Parathyroid adenoma (tissue), 2 donors: ENCODE results near the gene NOL4L.

Source experiments
- H2AFZ ChIP-seq: fragments of 300-600 bp; sonication (generic); one replicate; pipeline ENCODE4 v1.7.0; 2017; ENCODE audit warnings: antibody characterized with exemption, mild to moderate bottlenecking
- H3K27ac ChIP-seq: fragments of 300-600 bp; sonication (generic); one replicate; pipeline ENCODE4 v1.7.0; 2017
- H3K27me3 ChIP-seq: fragments of 300-600 bp; sonication (generic); one replicate; pipeline ENCODE4 v1.7.0; 2017; ENCODE audit warnings: low read length; ENCODE audit not compliant: control insufficient read depth, insufficient read depth
- H3K36me3 ChIP-seq: fragments of 300-600 bp; sonication (generic); one replicate; pipeline ENCODE4 v1.7.0; 2017; ENCODE audit warnings: low read length; ENCODE audit not compliant: control insufficient read depth, insufficient read depth
- H3K4me1 ChIP-seq: fragments of 300-600 bp; sonication (generic); one replicate; pipeline ENCODE4 v1.7.0; 2017; ENCODE audit warnings: control low read depth
- H3K4me2 ChIP-seq: fragments of 300-600 bp; sonication (generic); one replicate; pipeline ENCODE4 v1.7.0; 2017; ENCODE audit warnings: low read length
- H3K4me3 ChIP-seq: fragments of 300-600 bp; sonication (generic); one replicate; pipeline ENCODE4 v1.7.0; 2017; ENCODE audit warnings: low read depth, low read length
- H3K79me2 ChIP-seq: fragments of 300-600 bp; sonication (generic); one replicate; pipeline ENCODE4 v1.7.0; 2017; ENCODE audit warnings: control low read depth
- H3K9ac ChIP-seq: fragments of 300-600 bp; sonication (generic); one replicate; pipeline ENCODE4 v1.7.0; 2017; ENCODE audit warnings: mild to moderate bottlenecking
- H3K9me3 ChIP-seq: fragments of 300-600 bp; sonication (generic); one replicate; pipeline ENCODE4 v1.7.0; 2017; ENCODE audit warnings: low read length; ENCODE audit not compliant: control insufficient read depth
- CTCF ChIP-seq: fragments of 300-600 bp; sonication (generic); IDR thresholded peaks from one replicate; pipeline ENCODE4 v1.7.0; 2017; ENCODE audit warnings: antibody characterized with exemption, mild to moderate bottlenecking
- donor health status: primary hyperparathyroidism.

Gene NOL4L

GRCh38 chr20:32445539-32446273, 139.4 kb downstream of the NOL4L start:
- Histone ChIP-seq H3K4me1 (peaks cover 4% of the 10 kb centered on the region), H3K9ac (no peak overlapping the region), H3K27ac (no peak overlapping the region), H3K9me3 (no peaks in the 10 kb centered on the region), H3K79me2 (no peaks in the 10 kb centered on the region), H2AFZ (no peak overlapping the region), H3K36me3 (no peaks in the 10 kb centered on the region), H3K4me2 (no peak overlapping the region), H3K27me3 (no peaks in the 10 kb centered on the region), H3K4me3 (no peak overlapping the region)
- no peak for TF ChIP-seq CTCF

GRCh38 chr20:32444474-32445220, 140.5 kb downstream of the NOL4L start:
- Histone ChIP-seq H3K27me3 (no peaks in the 10 kb centered on the region), H3K4me3 (no peak overlapping the region), H3K27ac (no peak overlapping the region), H3K9me3 (no peaks in the 10 kb centered on the region), H3K9ac (no peak overlapping the region), H3K4me1 (no peaks in the 10 kb centered on the region), H2AFZ (no peak overlapping the region), H3K36me3 (no peaks in the 10 kb centered on the region), H3K79me2 (no peaks in the 10 kb centered on the region), H3K4me2 (no peak overlapping the region)
- TF ChIP-seq CTCF = no peak

GRCh38 chr20:32443386-32443974, 141.7 kb downstream of the NOL4L start:
- Histone ChIP-seq H3K4me2 (no peak overlapping the region), H3K79me2 (no peaks in the 10 kb centered on the region), H3K4me3 (no peak overlapping the region), H3K36me3 (no peaks in the 10 kb centered on the region), H3K4me1 (no peaks in the 10 kb centered on the region), H3K27ac (no peak overlapping the region), H2AFZ (no peak overlapping the region), H3K9me3 (no peaks in the 10 kb centered on the region), H3K27me3 (no peaks in the 10 kb centered on the region), H3K9ac (no peak overlapping the region)
- TF ChIP-seq CTCF = no peak

- Histone ChIP-seq H3K27me3 (no peaks in the 10 kb centered on the region), H3K27ac (no peak overlapping the region), H3K4me2 (no peak overlapping the region), H3K4me3 (no peak overlapping the region), H3K36me3 (no peaks in the 10 kb centered on the region), H3K9me3 (no peaks in the 10 kb centered on the region), H3K9ac (no peak overlapping the region), H3K79me2 (no peaks in the 10 kb centered on the region), H3K4me1 (no peaks in the 10 kb centered on the region), H2AFZ (no peak overlapping the region)
- TF ChIP-seq CTCF = no peak
Measured at GRCh38 chr20:32442630-32443373, 142.3 kb downstream of the NOL4L start.
